Measurements from ENCODE around the gene MLLT10. TPM values are rescaled to one million over a fixed set of nuclear protein-coding genes. Genes with fewer than 3 reads are reported as not detected.

The MLLT10 gene
- total RNA-seq, 6 experiments from 2014 or later: 21.8 to 25.2 (median 22.9) TPM

- H3K4me3 Mint-ChIP-seq: peak overlapping the region; percentile 27; the same call in 1 of the 2 replicates
Observed at GRCh38 chr10:21511946-21512572, 22.0 kb upstream of the MLLT10 start.

DNA sequence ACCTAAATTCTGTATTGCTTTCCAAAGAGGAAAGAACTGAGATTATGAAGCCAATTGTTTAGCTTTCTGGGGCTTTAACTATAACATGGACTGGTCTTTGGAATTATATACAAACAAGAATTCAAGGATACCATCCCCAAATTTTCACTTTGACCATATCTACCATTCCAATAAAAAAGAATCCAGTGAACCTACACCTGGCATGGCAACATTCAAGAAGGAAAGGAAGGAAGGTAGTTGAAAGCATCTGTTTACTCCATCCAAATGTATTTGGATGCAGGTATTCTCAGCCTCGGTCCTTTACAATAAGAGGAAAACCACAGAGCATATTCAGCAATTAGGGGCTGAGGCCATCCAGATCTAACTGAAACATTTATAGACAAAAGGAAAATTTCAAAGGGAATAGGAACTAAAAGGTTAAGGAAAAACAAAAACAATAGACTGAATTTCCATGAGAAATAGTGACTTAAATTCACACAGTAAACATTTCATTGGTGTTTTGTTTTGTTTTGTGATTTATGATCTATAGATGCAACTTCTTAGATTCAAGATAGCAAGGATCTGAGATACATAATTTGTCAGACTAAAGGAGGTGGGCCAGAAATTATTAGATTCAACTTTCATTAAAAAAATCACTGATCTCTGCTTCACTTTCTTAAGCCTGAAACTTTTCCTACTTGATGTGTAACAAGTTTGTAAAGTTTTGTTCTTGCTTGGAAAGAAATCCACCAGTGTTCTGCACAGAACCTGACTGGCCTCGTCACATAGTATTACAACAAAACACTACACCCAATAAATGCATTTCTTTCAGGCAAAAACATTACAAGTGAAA lies 21.2 kb upstream of the MLLT10 start:
- H3K27me3 Mint-ChIP-seq (ENCODE audit: insufficient read depth): no peaks in the 10 kb centered on the region
- H3K27ac Mint-ChIP-seq: no peak overlapping the region; the same call in 1 of the 2 replicates
- no peak overlapping the region; the same call in 1 of the 2 replicates for H3K4me3 Mint-ChIP-seq
- H3K9me3 Mint-ChIP-seq: no peaks in the 10 kb centered on the region
- TF ChIP-seq CTCF (IDR thresholded peaks at IDR 0.05): no peak
- peaks cover 45% of the 10 kb centered on the region for H3K4me1 Mint-ChIP-seq (ENCODE audit: low read depth)
- no peak for DNase-seq
- H3K36me3 Mint-ChIP-seq (ENCODE audit: low read depth): no peaks in the 10 kb centered on the region

More at GRCh38 chr10:21511946-21512572, 22.0 kb upstream of the MLLT10 start:
- no peak for TF ChIP-seq CTCF (IDR thresholded peaks at IDR 0.05)
- Mint-ChIP-seq H3K27me3 (ENCODE audit: insufficient read depth) (no peaks in the 10 kb centered on the region), H3K27ac (no peak overlapping the region; the same call in 1 of the 2 replicates), H3K9me3 (no peaks in the 10 kb centered on the region), H3K4me1 (ENCODE audit: low read depth) (peaks cover 40% of the 10 kb centered on the region), H3K36me3 (ENCODE audit: low read depth) (no peaks in the 10 kb centered on the region)
- no peak for DNase-seq

DNA sequence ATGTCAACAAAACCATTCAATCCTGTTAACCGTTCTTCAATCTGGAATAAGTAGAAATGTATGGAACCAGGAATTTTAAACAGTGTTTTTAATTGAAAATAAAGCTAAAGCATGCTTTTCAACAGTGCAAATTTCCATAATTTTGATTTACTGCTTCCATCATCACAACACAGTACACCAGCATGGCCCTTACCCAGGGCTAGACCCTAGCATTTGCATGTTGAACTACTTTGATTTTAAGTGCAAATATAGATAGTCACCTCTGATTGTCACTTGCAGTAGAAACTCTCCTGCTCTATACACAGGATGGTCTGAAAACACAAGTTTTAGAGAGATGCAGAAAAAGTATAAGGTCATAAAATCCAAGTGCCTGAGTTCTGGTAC lies 20.6 kb upstream of the MLLT10 start:
- TF ChIP-seq CTCF (IDR thresholded peaks at IDR 0.05): no peak
- no peak overlapping the region for H3K4me3 Mint-ChIP-seq
- no peaks in the 10 kb centered on the region for H3K27me3 Mint-ChIP-seq (ENCODE audit: insufficient read depth)
- peaks cover 51% of the 10 kb centered on the region for H3K4me1 Mint-ChIP-seq (ENCODE audit: low read depth)
- no peak for DNase-seq
- H3K9me3 Mint-ChIP-seq: no peaks in the 10 kb centered on the region
- no peaks in the 10 kb centered on the region for H3K36me3 Mint-ChIP-seq (ENCODE audit: low read depth)
- no peak overlapping the region for H3K27ac Mint-ChIP-seq

GRCh38 chr10:21514129-21514817 lies 19.8 kb upstream of the MLLT10 start:
- peak overlapping the region; percentile 90 for H3K4me3 Mint-ChIP-seq

More at GRCh38 chr10:21514129-21514817, 19.8 kb upstream of the MLLT10 start:
- DNase-seq: no peak
- Mint-ChIP-seq H3K9me3 (no peaks in the 10 kb centered on the region), H3K36me3 (ENCODE audit: low read depth) (no peaks in the 10 kb centered on the region), H3K27me3 (ENCODE audit: insufficient read depth) (no peaks in the 10 kb centered on the region), H3K4me1 (ENCODE audit: low read depth) (peaks cover 57% of the 10 kb centered on the region), H3K27ac (no peak overlapping the region)
- no peak for TF ChIP-seq CTCF (IDR thresholded peaks at IDR 0.05)

Measured in HFFc6 (cell line).